Cardiac septum (tissue), 1 donor: Measurements from ENCODE around the gene PHRF1. TPM values are rescaled to one million over a fixed set of nuclear protein-coding genes. Genes with fewer than 3 reads are reported as not detected.

Source experiments
- DNase-seq: peaks from one replicate; pipeline ENCODE4 v3.0.0-alpha.2; 2020; ENCODE audit warnings: low spot score
- intact Hi-C: fragments of 100-400 bp; cut with DNase I; formaldehyde crosslinking; loops from one replicate; pipeline ENCODE4 v1.14.0; 2022
- total RNA-seq: library from RNA; stranded (reverse); fragmentation: NEBNext Ultra II Directional; extraction: Animal tissue kit (Norgen Biotek cat#: 25700); gene quantifications from one replicate; pipeline ENCODE4 v1.2.1, GENCODE V29; 2021
- donor health status: DM: no; HTN: no; CAD: no.

Gene PHRF1
- total RNA-seq, 1 donor from 2014 or later: 20.9 TPM

DNA sequence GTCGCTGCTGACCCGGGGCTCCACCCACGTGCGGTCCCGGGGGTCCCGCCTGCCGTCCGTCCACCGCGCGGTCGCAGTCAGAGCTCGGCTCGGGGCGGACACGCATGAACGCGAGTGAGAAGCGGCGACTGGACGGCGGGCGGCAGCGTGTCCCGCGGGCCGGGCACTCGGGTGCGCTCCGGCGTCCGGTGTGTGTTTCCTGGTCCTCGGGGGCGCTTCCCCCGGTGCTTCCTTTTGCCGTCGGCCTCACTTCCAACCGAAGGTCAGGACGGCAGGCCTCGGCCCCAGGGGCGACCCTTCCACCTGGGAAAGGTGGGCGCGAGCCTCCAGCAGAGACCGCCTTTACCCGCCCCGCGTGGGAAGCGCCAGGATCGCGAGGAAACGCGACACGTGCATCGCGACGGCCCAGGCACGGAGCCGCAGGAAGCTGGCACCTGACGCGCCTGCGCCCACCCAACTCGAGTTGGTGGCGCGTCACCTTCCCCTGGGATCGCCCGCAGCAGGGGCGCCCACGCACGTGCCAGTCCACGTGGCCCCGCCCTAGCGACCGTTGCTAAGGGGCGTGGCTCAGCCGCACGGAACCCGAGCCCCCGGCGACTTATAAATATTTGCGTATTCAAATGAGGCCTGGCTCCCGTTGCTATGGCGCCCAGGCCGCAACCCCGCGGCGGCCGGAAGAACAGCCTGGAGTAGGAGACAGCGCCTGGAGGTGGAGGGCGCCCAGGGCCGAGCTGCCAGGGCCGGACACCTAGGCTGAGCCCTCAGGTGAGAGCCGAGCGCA, 39.2 kb upstream of the PHRF1 start, which contains the start of gene LRRC56:
Gene LRRC56, plus strand, starts transcription at position 687 of the 781 bp plus-strand sequence. CDS start 3,158 bp downstream, outside the sequence.
- peak; percentile 83 for DNase-seq
- intact Hi-C loops: no loop called here

DNA sequence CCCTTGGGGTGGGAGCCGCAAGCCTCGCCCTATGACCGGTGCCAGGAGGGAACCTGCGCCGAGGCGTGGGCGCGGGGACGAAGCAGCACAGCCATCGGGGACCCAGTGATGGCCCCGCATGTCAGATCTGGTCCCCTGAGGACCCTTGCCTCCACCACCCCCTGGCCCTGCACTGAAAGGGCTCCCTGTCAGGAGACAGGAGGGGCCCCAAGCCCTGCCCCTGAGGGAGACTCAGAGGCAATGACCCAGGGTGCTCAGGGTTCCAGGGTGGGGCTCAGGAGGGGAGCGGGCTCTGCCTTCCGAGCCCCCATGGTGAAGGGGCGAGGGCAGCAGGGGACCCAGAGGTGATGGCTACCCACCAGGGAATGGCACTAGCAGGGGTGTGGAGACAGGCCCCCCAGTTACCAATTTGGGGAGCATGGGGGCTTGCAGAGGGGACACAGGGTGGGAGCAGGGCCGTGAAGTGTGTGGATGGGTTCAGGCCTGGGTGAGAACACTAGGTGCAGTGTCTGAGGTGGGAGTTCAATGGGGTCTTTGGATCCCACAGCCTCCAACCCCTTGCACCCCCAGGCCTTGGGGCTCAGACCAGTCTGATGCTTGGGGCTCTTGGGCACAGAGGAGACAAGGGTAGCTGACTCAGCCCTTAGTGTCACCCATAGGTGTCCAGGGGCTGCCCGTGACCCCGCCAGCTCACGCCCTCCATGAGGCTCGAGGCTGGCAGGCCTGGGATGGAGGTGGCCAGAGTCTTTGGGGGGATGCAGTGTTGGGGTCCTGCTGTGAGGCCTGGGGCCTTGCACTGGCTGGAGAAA, 38.4 kb upstream of the PHRF1 start:
- DNase-seq: no peak
- intact Hi-C loops: no loop called here

DNA sequence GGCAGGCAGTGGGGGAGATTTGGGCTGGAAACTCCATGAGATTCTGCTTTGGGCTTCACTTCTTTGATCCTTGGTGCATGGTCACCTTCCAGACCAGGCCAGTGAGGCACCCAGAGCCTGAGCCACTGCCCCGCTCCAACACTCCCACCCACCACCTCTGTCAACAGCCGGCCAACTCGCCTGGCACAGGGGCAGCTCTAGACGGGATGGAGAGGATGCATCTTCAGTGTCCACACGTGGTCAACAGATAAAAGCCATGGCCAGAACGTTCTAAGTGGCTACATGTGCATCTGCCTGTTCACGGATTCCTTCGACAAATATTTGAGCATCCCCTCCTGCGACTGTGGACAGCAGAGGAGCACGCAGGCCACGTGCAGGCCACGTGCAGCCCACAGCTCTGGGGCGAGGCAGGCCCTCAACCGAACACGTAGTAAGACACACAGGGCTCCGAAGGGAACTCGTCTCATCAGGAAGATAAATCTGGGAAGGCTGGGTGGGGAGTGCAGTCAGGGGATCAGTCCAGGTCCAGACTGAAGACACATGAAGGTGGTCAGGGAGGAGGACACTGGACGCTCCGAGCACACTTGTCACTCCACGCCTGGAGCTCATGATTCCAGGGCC, 37.7 kb upstream of the PHRF1 start:
- intact Hi-C loops: no loop called here
- no peak for DNase-seq

DNA sequence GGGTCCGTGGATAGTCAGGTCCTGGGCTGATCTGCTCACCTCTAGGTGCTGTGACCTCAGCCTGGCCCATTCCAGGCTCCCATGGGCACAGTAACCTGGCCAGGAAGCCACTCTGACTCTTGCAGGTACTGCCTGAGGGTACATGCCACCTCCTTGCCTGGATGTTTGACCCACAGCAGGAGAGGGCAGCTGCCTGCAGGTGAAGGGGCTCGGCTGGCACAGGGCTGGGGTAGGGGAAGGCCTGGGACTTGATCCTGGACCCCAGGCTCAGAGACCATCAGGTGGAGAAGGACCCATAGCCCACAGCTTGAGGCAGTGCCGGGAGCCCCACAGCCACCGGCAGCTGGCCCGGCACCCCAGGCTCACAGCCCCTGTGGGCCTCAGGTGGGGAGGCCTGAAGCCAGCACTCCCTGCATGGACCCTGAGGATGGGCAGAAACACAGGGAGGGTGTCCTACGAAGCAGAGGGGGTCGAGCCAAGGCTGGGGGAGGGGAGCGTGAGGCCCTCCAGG, 36.2 kb upstream of the PHRF1 start:
- DNase-seq: no peak
- intact Hi-C loops: no loop called here

DNA sequence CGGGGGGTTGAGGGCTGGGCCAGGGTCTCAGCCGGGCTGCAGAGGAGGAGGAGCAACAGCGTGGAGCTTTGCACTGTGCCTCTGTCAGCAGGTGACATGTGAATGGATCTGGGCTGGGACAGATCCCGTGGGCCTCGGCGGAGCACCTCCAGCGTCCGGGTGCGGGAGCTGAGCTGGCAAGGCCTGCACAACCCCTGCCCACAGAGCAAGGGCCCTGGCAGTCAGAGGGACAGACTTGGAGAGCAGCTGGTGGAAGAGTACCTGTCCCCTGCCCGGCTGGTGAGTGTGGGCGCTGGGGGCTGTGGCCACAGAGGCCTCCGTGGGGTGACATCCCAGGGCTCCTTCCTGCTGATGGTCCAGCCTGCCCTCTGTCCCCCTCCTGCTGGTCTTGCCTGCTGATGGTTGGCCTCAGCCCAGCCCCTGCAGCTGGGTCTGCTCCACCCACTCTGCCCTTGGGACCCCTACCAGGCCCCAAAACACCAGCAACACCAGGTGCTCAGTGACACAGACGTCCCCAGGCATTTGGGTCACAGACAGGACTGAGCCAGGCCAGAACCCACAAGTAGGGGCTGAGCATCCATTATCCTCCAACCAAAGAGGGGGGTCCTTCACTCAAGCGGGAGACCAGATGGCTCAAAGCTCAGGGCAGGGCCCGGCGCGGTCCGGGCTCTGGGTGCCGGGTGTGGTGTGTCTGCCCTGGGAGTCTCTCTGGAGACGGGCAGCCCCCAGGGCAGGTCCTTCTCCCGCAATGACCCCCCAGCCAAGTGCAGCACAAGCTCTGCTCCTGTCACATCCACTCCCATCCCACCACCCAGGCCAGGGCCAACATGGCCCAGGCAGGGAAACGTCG, 35.5 kb upstream of the PHRF1 start:
- no peak for DNase-seq
- intact Hi-C loops: no loop called here

- intact Hi-C loops: no loop called here
- DNase-seq: no peak
Measured at GRCh38 chr11:541433-541885, 34.8 kb upstream of the PHRF1 start.

DNA sequence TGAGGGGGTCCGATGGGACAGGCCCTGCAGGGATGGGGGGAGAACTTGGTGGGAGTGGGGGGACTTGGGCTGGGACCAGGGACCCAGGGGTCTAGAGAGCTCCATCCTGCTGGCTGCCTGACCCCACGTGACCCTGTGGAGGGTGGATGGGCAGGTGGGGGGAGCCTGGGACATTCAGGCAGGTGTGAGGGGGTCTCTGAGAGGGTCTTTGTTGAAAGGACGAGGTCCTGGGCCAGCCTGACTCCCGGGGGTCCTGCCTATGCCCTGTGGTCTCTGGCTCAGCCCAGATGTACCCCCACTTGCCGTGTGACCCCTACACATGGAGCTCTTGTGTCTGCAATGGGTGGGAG, 31.5 kb upstream of the PHRF1 start:
- no peak for DNase-seq
- intact Hi-C loops: no loop called here

DNA sequence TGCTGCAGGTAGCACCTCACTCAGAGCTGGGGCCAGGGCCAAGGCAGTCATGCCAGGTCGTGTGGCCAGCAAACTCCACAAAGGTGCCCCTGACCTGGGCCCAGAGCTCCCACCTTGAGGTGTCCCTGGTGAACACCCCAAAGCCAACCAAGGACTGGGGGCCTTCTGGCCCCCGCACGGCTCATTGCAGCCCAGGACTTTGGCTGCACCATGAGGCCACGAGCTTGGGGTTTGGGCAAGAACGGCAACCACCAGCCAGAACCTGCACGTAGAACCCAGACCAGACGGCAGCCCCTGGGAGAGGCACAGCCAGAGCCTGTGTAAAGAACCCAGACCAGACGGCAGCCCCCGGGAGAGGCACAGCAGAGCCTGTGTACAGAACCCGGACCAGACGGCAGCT, 31.1 kb upstream of the PHRF1 start:
- DNase-seq: no peak
- intact Hi-C loops: no loop called here

- intact Hi-C loops: no loop called here
- no peak for DNase-seq
Measured at GRCh38 chr11:548700-549603, 27.3 kb upstream of the PHRF1 start.

GRCh38 chr11:550021-550745, 26.1 kb upstream of the PHRF1 start:
- DNase-seq: no peak
- intact Hi-C loops: no loop called here

GRCh38 chr11:550746-551085, 25.6 kb upstream of the PHRF1 start:
- DNase-seq: no peak
- intact Hi-C loops: no loop called here

DNA sequence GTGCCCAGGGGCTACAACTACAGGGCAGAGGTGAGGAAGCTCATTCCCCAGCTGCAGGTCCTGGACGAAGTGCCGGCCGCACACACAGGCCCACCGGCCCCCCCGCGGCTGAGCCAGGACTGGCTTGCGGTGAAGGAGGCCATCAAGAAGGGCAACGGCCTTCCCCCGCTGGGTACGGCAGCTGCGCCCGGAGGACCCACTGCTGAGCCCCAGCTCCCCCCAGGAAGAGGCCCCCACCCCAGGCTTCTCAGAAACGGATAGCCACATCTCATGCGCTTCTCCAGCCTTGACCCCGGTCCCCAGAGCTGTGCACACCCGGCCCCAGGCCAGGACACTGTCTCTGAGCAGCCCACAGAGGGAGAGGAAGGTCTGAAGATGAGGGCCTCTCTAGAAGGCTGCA, 25.1 kb upstream of the PHRF1 start:
- DNase-seq: no peak
- intact Hi-C loops: no loop called here

DNA sequence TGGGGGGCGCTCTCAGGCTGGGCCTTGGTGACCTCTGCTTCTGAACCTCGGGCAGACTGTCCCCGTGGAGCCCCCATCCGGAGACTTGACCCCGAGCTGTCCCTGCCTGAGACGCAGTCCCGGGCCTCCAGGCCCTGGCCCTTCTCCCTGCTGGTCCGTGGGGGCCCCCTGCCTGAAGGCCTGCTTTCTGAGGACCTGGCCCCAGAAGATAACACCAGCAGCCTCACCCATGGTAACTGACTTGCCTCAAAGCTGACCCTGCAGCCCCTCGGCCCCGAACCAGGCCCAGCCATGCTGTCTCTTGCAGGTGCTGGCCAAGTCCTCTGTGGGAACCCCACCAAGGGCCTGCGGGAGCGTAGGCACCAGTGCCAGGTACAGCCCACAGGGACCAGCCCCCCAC, 24.7 kb upstream of the PHRF1 start:
- intact Hi-C loops: no loop called here
- no peak for DNase-seq

GRCh38 chr11:553083-553987, 22.9 kb upstream of the PHRF1 start:
- no peak for DNase-seq
- intact Hi-C loops: no loop called here

DNA sequence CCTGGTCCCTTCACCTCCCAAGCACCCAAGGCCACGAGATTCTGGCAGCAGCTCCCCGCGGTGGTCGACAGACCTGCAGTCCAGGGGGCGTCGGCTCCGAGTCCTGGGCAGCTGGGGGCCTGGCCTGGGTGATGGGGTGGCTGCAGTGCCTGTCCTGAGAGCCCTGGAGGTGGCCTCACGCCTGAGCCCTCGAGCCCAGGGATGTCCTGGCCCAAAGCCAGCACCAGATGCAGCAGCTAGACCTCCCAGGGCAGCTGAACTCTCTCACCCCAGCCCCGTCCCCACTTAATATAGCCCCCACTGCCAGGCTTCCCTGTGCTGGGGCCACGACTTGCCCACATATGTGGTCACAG, 22.3 kb upstream of the PHRF1 start:
- intact Hi-C loops: no loop called here
- no peak for DNase-seq

- intact Hi-C loops: no loop called here
Measured at GRCh38 chr11:554428-555226, 21.6 kb upstream of the PHRF1 start.

More at GRCh38 chr11:554428-555226, 21.6 kb upstream of the PHRF1 start:
- DNase-seq: peak; percentile 88
